GM23338 (cell line): ENCODE data around the gene KNTC1. TPM values are rescaled to one million over a fixed set of nuclear protein-coding genes. Genes with fewer than 3 reads are reported as not detected.

Experiments
- ATAC-seq: fragments of 200-7000 bp; cut with Tn5 transposase; 3 replicates; pipeline ENCODE4 v1.9.1; 2020
- DNase-seq: peaks from one replicate; pipeline ENCODE4 v3.0.0-alpha.2; 2015; ENCODE audit warnings: low spot score
- H2AFZ ChIP-seq: fragments of 200-600 bp; sonication (generic); 2 replicates; pipeline ENCODE4 v1.8.0; 2016; ENCODE audit warnings: antibody characterized with exemption, mild to moderate bottlenecking, moderate library complexity
- H3F3A ChIP-seq: fragments of 200-600 bp; sonication (generic); replicated peaks from 2 replicates; pipeline ENCODE4 v1.8.0; 2017; ENCODE audit warnings: antibody characterized with exemption, mixed run types, low read depth
- H3K27ac ChIP-seq: fragments of 200-600 bp; sonication (generic); 2 replicates; pipeline ENCODE4 v1.6.1; 2016; ENCODE audit warnings: low read depth
- H3K27me3 ChIP-seq: fragments of 200-600 bp; sonication (generic); 2 replicates; pipeline ENCODE4 v1.8.0; 2016; ENCODE audit warnings: mild to moderate bottlenecking, mixed run types, moderate library complexity; ENCODE audit not compliant: insufficient read depth
- H3K36me3 ChIP-seq: fragments of 200-600 bp; sonication (generic); 2 replicates; pipeline ENCODE4 v1.8.0; 2016; ENCODE audit warnings: mild to moderate bottlenecking; ENCODE audit not compliant: insufficient read depth
- H3K4me1 ChIP-seq: fragments of 200-600 bp; sonication (generic); 2 replicates; pipeline ENCODE4 v1.8.0; 2016; ENCODE audit warnings: mild to moderate bottlenecking, moderate library complexity; ENCODE audit not compliant: insufficient read depth
- H3K4me2 ChIP-seq: fragments of 200-600 bp; sonication (generic); 2 replicates; pipeline ENCODE4 v1.7.1; 2017; ENCODE audit warnings: mixed run types
- H3K4me3 ChIP-seq: fragments of 200-600 bp; sonication (generic); 2 replicates; pipeline ENCODE4 v1.6.1; 2016; ENCODE audit warnings: mixed run types
- H3K79me2 ChIP-seq: fragments of 200-600 bp; sonication (generic); replicated peaks from 2 replicates; pipeline ENCODE4 v1.8.0; 2017; ENCODE audit warnings: mild to moderate bottlenecking; ENCODE audit not compliant: insufficient read depth
- H3K9me2 ChIP-seq: fragments of 200-600 bp; sonication (generic); 2 replicates; pipeline ENCODE4 v1.8.0; 2017; ENCODE audit not compliant: insufficient read depth
- H4K20me1 ChIP-seq: fragments of 200-600 bp; sonication (generic); replicated peaks from 2 replicates; pipeline ENCODE4 v1.8.0; 2017; ENCODE audit warnings: mild to moderate bottlenecking; ENCODE audit not compliant: insufficient read depth
- H3K27ac Mint-ChIP-seq: 2 replicates; pipeline ENCODE4 v1.8.0; 2020; ENCODE audit warnings: inconsistent platforms, mild to moderate bottlenecking, moderate library complexity, mixed read lengths
- H3K27me3 Mint-ChIP-seq: 3 replicates; pipeline ENCODE4 v1.8.0; 2022; ENCODE audit warnings: low read depth, mild to moderate bottlenecking, moderate library complexity, mixed read lengths, inconsistent platforms; ENCODE audit not compliant: insufficient read depth, poor library complexity
- H3K36me3 Mint-ChIP-seq: 3 replicates; pipeline ENCODE4 v1.8.0; 2021; ENCODE audit warnings: low read depth, mild to moderate bottlenecking, inconsistent platforms, moderate library complexity, mixed read lengths
- H3K4me1 Mint-ChIP-seq: 3 replicates; pipeline ENCODE4 v1.8.0; 2020; ENCODE audit warnings: mild to moderate bottlenecking, inconsistent platforms, mixed read lengths
- H3K4me3 Mint-ChIP-seq: 3 replicates; pipeline ENCODE4 v1.8.0; 2021; ENCODE audit warnings: moderate library complexity, mild to moderate bottlenecking, inconsistent platforms, mixed read lengths
- H3K9me3 Mint-ChIP-seq: 3 replicates; pipeline ENCODE4 v1.8.0; 2020; ENCODE audit warnings: moderate library complexity, mild to moderate bottlenecking, inconsistent platforms, mixed read lengths
- CREB1 ChIP-seq: fragments of 250-450 bp; sonication (Bioruptor Pico); IDR thresholded peaks from 2 replicates; pipeline ENCODE4 v1.5.0; 2020; ENCODE audit warnings: low read depth, mild to moderate bottlenecking, moderate library complexity
- CTCF ChIP-seq, 2 experiments: fragments of 200-600 bp in 1 of 2; sonication (generic) in 1 of 2; conservative IDR thresholded peaks; 2 replicates each; pipeline versions ENCODE4 v1.5.1 to v1.6.1; 2016 to 2017; ENCODE audit warnings: antibody characterized with exemption in 2 of 2, low read depth in 2 of 2, mild to moderate bottlenecking in 2 of 2, moderate library complexity in 1 of 2
- ETS1 ChIP-seq: IDR thresholded peaks from 2 replicates; pipeline ENCODE4 v1.6.1; 2016; ENCODE audit warnings: antibody characterized with exemption
- EZH2 ChIP-seq: fragments of 200-600 bp; sonication (generic); IDR thresholded peaks from one replicate; pipeline ENCODE4 v1.8.0; 2017; ENCODE audit warnings: antibody characterized with exemption, mild to moderate bottlenecking, low read depth; ENCODE audit not compliant: unreplicated experiment
- EZH2phosphoT487 ChIP-seq: fragments of 200-600 bp; sonication (generic); IDR thresholded peaks from one replicate; pipeline ENCODE4 v1.8.1; 2018; ENCODE audit warnings: antibody characterized with exemption; ENCODE audit not compliant: unreplicated experiment
- JUNB ChIP-seq: IDR thresholded peaks from one replicate; pipeline ENCODE4 v1.6.1; 2016; ENCODE audit warnings: antibody characterized with exemption; ENCODE audit not compliant: unreplicated experiment
- NANOG ChIP-seq: IDR thresholded peaks from 2 replicates; pipeline ENCODE4 v1.6.1; 2016; ENCODE audit warnings: antibody characterized with exemption, borderline replicate concordance
- POLR2AphosphoS5 ChIP-seq: IDR thresholded peaks from 2 replicates; pipeline ENCODE4 v1.6.1; 2016; ENCODE audit warnings: antibody characterized with exemption, low read depth
- REST ChIP-seq: IDR thresholded peaks from one replicate; pipeline ENCODE4 v1.6.1; 2018; ENCODE audit warnings: antibody characterized with exemption; ENCODE audit not compliant: unreplicated experiment
- STAT1 ChIP-seq: IDR thresholded peaks from one replicate; pipeline ENCODE4 v1.6.1; 2016; ENCODE audit warnings: antibody characterized with exemption; ENCODE audit not compliant: unreplicated experiment
- ZNF114 ChIP-seq: fragments of 250-450 bp; sonication (Bioruptor Pico); IDR thresholded peaks from 2 replicates; pipeline ENCODE4 v1.5.0; 2020; ENCODE audit warnings: mild to moderate bottlenecking, moderate library complexity
- ZNF331 ChIP-seq: fragments of 250-450 bp; sonication (Bioruptor Pico); IDR thresholded peaks from 2 replicates; pipeline ENCODE4 v1.5.0; 2020; ENCODE audit warnings: low read depth, mild to moderate bottlenecking, moderate library complexity
- polyA plus RNA-seq: library from polyadenylated mRNA; unstranded; fragments of >200 nt; fragmentation: Nextera tagmentation; extraction: Ambion mirVana; gene quantifications from 2 replicates; pipeline ENCODE4 v1.2.1, GENCODE V29; 2016
- total RNA-seq: library from RNA; depleted of rRNA; stranded (reverse); fragments of >200 nt; shearing (Covaris generic); gene quantifications from 2 replicates; pipeline ENCODE4 v1.2.3, GENCODE V29; 2014
- TF ChIP-seq, protein P1 (sequence below): fragments of 250-450 bp; sonication (Bioruptor Pico); IDR thresholded peaks from 2 replicates; pipeline ENCODE4 v1.5.0; 2020; ENCODE audit warnings: mild to moderate bottlenecking, moderate library complexity

Gene KNTC1
- total and polyA plus RNA-seq, 2 experiments from 2014 or later: 55.2 to 98.0 TPM

DNA sequence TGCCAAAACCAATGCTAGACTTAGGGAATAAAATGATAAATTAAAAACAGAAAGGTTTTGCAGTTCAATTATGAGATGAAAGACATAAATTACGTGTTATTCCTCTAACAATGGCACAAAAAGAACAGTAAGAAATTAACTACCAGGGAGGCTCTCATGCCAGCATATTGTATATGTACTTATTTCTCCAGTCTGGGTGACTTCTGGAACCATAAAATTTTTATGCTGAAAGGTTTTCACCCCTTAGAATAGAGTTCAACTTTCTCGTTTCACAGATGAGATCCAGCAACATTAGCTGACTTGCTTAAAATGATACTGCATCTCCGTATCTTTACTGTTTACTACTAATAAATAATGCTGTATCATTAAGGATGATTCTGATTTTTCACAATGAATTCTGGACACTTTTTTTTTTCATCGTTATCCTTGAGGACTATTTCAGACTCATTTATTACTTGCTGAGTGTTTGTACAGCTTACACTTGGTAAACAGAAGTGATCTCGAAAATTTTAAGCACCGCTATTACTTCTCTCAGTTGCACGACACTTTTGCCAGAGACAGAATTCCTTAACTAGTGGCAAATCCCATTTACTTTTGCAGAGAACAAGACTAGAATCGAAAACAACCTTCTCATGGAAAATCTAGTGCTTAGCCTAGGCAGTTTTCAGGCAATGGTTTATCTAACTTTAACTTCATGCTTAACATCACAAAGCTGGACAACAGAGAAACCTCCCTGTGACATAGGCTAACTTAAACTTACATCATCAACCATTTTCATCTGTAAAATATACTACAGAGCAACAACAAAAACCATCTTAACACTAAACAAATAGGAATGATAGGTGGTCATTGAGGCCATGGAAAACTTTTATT, 3.0 kb upstream of the KNTC1 start:
- no peak overlapping the region for H2AFZ ChIP-seq
- H3K9me2 ChIP-seq: no peaks in the 10 kb centered on the region
- H3F3A ChIP-seq: no peaks in the 10 kb centered on the region
- H3K9me3 Mint-ChIP-seq: no peaks in the 10 kb centered on the region
- peaks cover 2% of the 10 kb centered on the region for H3K27me3 Mint-ChIP-seq
- H4K20me1 ChIP-seq: peaks cover 38% of the 10 kb centered on the region
- H3K27ac ChIP-seq: 0 out of 2 replicates have a peak overlapping the region, but pooled peaks have one; percentile 59
- no peak for ATAC-seq
- H3K27me3 ChIP-seq: no peaks in the 10 kb centered on the region
- peaks cover 15% of the 10 kb centered on the region for H3K4me1 Mint-ChIP-seq
- H3K36me3 Mint-ChIP-seq: peaks cover 60% of the 10 kb centered on the region
- no peak overlapping the region; the same call in 1 of the 3 replicates for H3K4me3 Mint-ChIP-seq
- H3K4me2 ChIP-seq: peak overlapping the region; percentile 93
- H3K79me2 ChIP-seq: peaks cover 91% of the 10 kb centered on the region
- H3K4me3 ChIP-seq: peak overlapping the region; percentile 98
- TF ChIP-seq, protein P1, sequence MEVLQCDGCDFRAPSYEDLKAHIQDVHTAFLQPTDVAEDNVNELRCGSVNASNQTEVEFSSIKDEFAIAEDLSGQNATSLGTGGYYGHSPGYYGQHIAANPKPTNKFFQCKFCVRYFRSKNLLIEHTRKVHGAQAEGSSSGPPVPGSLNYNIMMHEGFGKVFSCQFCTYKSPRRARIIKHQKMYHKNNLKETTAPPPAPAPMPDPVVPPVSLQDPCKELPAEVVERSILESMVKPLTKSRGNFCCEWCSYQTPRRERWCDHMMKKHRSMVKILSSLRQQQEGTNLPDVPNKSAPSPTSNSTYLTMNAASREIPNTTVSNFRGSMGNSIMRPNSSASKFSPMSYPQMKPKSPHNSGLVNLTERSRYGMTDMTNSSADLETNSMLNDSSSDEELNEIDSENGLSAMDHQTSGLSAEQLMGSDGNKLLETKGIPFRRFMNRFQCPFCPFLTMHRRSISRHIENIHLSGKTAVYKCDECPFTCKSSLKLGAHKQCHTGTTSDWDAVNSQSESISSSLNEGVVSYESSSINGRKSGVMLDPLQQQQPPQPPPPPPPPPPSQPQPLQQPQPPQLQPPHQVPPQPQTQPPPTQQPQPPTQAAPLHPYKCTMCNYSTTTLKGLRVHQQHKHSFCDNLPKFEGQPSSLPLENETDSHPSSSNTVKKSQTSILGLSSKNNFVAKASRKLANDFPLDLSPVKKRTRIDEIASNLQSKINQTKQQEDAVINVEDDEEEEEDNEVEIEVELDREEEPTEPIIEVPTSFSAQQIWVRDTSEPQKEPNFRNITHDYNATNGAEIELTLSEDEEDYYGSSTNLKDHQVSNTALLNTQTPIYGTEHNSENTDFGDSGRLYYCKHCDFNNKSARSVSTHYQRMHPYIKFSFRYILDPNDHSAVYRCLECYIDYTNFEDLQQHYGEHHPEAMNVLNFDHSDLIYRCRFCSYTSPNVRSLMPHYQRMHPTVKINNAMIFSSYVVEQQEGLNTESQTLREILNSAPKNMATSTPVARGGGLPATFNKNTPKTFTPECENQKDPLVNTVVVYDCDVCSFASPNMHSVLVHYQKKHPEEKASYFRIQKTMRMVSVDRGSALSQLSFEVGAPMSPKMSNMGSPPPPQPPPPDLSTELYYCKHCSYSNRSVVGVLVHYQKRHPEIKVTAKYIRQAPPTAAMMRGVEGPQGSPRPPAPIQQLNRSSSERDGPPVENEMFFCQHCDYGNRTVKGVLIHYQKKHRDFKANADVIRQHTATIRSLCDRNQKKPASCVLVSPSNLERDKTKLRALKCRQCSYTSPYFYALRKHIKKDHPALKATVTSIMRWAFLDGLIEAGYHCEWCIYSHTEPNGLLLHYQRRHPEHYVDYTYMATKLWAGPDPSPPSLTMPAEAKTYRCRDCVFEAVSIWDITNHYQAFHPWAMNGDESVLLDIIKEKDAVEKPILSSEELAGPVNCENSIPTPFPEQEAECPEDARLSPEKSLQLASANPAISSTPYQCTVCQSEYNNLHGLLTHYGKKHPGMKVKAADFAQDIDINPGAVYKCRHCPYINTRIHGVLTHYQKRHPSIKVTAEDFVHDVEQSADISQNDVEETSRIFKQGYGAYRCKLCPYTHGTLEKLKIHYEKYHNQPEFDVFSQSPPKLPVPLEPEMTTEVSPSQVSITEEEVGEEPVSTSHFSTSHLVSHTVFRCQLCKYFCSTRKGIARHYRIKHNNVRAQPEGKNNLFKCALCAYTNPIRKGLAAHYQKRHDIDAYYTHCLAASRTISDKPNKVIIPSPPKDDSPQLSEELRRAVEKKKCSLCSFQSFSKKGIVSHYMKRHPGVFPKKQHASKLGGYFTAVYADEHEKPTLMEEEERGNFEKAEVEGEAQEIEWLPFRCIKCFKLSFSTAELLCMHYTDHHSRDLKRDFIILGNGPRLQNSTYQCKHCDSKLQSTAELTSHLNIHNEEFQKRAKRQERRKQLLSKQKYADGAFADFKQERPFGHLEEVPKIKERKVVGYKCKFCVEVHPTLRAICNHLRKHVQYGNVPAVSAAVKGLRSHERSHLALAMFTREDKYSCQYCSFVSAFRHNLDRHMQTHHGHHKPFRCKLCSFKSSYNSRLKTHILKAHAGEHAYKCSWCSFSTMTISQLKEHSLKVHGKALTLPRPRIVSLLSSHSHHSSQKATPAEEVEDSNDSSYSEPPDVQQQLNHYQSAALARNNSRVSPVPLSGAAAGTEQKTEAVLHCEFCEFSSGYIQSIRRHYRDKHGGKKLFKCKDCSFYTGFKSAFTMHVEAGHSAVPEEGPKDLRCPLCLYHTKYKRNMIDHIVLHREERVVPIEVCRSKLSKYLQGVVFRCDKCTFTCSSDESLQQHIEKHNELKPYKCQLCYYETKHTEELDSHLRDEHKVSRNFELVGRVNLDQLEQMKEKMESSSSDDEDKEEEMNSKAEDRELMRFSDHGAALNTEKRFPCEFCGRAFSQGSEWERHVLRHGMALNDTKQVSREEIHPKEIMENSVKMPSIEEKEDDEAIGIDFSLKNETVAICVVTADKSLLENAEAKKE (CRISPR knock-in tag): no peak
- TF ChIP-seq ETS1 (no peak), POLR2AphosphoS5 (no peak), REST (no peak), EZH2phosphoT487 (no peak), EZH2 (no peak), ZNF331 (CRISPR knock-in tag) (no peak), CREB1 (no peak), JUNB (no peak), ZNF114 (CRISPR knock-in tag) (no peak), NANOG (no peak), STAT1 (no peak), CTCF (conservative IDR thresholded peaks at IDR 0.05; ENCODE audit: low read depth in 2 of 2) (no peak)
- H3K27ac Mint-ChIP-seq: peak overlapping the region; percentile 42; the same call in 1 of the 2 replicates
- H3K4me1 ChIP-seq: peaks cover 23% of the 10 kb centered on the region
- no peak for DNase-seq
- H3K36me3 ChIP-seq: peaks cover 48% of the 10 kb centered on the region
